OCI-LY7 (cell line): ENCODE measurements around the gene MILR1. TPM values are rescaled to one million over a fixed set of nuclear protein-coding genes. Genes with fewer than 3 reads are reported as not detected.

Source experiments
- BruUV-seq: library from RNA; stranded (reverse); fragments of 400-500 nt; replicated peaks from 2 replicates; lab custom pipeline; 2021; lab: Mats Ljungman, UMichigan
- CTCF ChIA-PET: fragments of 300-600 bp; sonication (Branson Sonifier 250); formaldehyde crosslinking; loops from one replicate; lab custom pipeline; 2022; ENCODE audit warnings: antibody characterized with exemption; ENCODE audit not compliant: unreplicated experiment; lab: Charles Lee
- POLR2A ChIA-PET: fragments of 300-600 bp; sonication (Branson Sonifier 250); formaldehyde crosslinking; loops from one replicate; lab custom pipeline; 2022; ENCODE audit warnings: antibody characterized with exemption; lab: Charles Lee
- DNase-seq: peaks from one replicate; pipeline ENCODE4 v3.0.0-alpha.2; 2015; ENCODE audit warnings: low spot score
- H2AFZ ChIP-seq: fragments of 200-600 bp; sonication (generic), shearing (Covaris generic); 2 replicates; pipeline ENCODE4 v1.6.1; 2014; ENCODE audit warnings: mild to moderate bottlenecking, antibody characterized with exemption, low read length, moderate library complexity
- H3K27ac ChIP-seq: fragments of 200-600 bp; sonication (generic); 2 replicates; pipeline ENCODE4 v1.5.1; 2014; ENCODE audit warnings: mixed run types, low read depth, mild to moderate bottlenecking, moderate library complexity, low read length, inconsistent platforms; ENCODE audit not compliant: poor library complexity, severe bottlenecking
- H3K36me3 ChIP-seq: fragments of 200-600 bp; sonication (generic); 2 replicates; pipeline ENCODE4 v1.6.1; 2014; ENCODE audit warnings: mild to moderate bottlenecking, antibody characterized with exemption, low read length, moderate library complexity, mixed read lengths; ENCODE audit not compliant: insufficient read depth
- H3K4me1 ChIP-seq: fragments of 200-600 bp; sonication (generic); 2 replicates; pipeline ENCODE4 v1.5.1; 2014; ENCODE audit warnings: mild to moderate bottlenecking, low read length; ENCODE audit not compliant: insufficient read depth, poor library complexity, severe bottlenecking
- H3K4me2 ChIP-seq: fragments of 200-600 bp; sonication (generic); 2 replicates; pipeline ENCODE4 v1.6.1; 2014; ENCODE audit warnings: mild to moderate bottlenecking, low read length
- H3K4me3 ChIP-seq: fragments of 200-600 bp; sonication (generic); 2 replicates; pipeline ENCODE4 v1.5.1; 2014; ENCODE audit warnings: mild to moderate bottlenecking, low read depth, low read length; ENCODE audit not compliant: poor library complexity, severe bottlenecking
- H3K79me2 ChIP-seq: fragments of 200-600 bp; sonication (generic); 2 replicates; pipeline ENCODE4 v1.6.1; 2016; ENCODE audit warnings: low read depth, mild to moderate bottlenecking, low read length, moderate library complexity, mixed read lengths; ENCODE audit not compliant: insufficient read depth
- H3K9me2 ChIP-seq: fragments of 200-600 bp; sonication (generic); 2 replicates; pipeline ENCODE4 v1.6.1; 2016; ENCODE audit warnings: mild to moderate bottlenecking, low read length, mixed read lengths; ENCODE audit not compliant: insufficient read depth
- H3K9me3 ChIP-seq: fragments of 200-600 bp; sonication (generic); 2 replicates; pipeline ENCODE4 v1.6.1; 2014; ENCODE audit warnings: mild to moderate bottlenecking, mixed run types, low read length, mixed read lengths
- H4K20me1 ChIP-seq: fragments of 200-600 bp; sonication (generic); 2 replicates; pipeline ENCODE4 v1.6.1; 2014; ENCODE audit warnings: mild to moderate bottlenecking, antibody characterized with exemption, low read length, moderate library complexity, mixed read lengths; ENCODE audit not compliant: insufficient read depth
- CTCF ChIP-seq: fragments of 200-600 bp; sonication (generic); conservative IDR thresholded peaks from 2 replicates; pipeline ENCODE4 v1.5.1; 2014; ENCODE audit warnings: mild to moderate bottlenecking, antibody characterized with exemption, low read length, moderate library complexity, mixed read lengths
- EZH2phosphoT487 ChIP-seq: fragments of 200-600 bp; sonication (generic); IDR thresholded peaks from 2 replicates; pipeline ENCODE4 v1.6.1; 2018; ENCODE audit warnings: low read depth, borderline replicate concordance, mild to moderate bottlenecking, mixed run types, antibody characterized with exemption, low read length, moderate library complexity, mixed read lengths
- intact Hi-C: fragments of 100-400 bp; cut with micrococcal nuclease; formaldehyde crosslinking; loops from one replicate; pipeline ENCODE4 v1.10.0; 2022; ENCODE audit not compliant: unreplicated experiment
- total RNA-seq, 2 experiments: library from RNA; depleted of rRNA in 1 of 2; stranded (reverse); fragments of >200 nt in 1 of 2; shearing (Covaris generic) in 1 of 2; gene quantifications; 2 replicates each; pipeline ENCODE4 v1.2.3, GENCODE V29; 2014 to 2022

Gene MILR1
- total RNA-seq, 2 experiments from 2014 or later: 68.7 to 101 TPM

GRCh38 chr17:64506201-64506575 lies 57.3 kb downstream of the MILR1 start, which contains the start of gene DDX5:
Gene DDX5 (minus strand): TSS chr17:64506289. CDS start chr17:64506119, 170 bp downstream.
- peaks cover 50% of the 10 kb centered on the region for H4K20me1 ChIP-seq
- H3K79me2 ChIP-seq: peaks cover 90% of the 10 kb centered on the region
- no peaks in the 10 kb centered on the region for H3K9me2 ChIP-seq
- H3K27ac ChIP-seq: peak within 1 kb of the TSS; percentile 90
- peak within 1 kb of the TSS; percentile 96 for H3K4me2 ChIP-seq
- peaks cover 79% of the 10 kb centered on the region for H3K36me3 ChIP-seq
- intact Hi-C loops: no loop called here
- peaks cover 40% of the 10 kb centered on the region for H3K4me1 ChIP-seq
- no TSS peak for BruUV-seq
- H3K9me3 ChIP-seq: no peaks in the 10 kb centered on the region
- ChIA-PET CTCF (interaction anchor here (0.6 to 0.7 kb wide), 2 partner anchors 283 to 490 kb away, joined by 4 to 6 read pairs; no protein-coding TSS in a partner anchor), POLR2A (interaction anchor here (0.6 to 2.3 kb wide), 10 partner anchors 9 to 771 kb away, joined by 3 to 17 read pairs (median 4); partner anchors contain the start of gene POLG2)
- TF ChIP-seq EZH2phosphoT487 (no peak), CTCF (no peak)
- H3K4me3 ChIP-seq: peak within 1 kb of the TSS; percentile 100
- peak within 1 kb of the TSS; percentile 71 for H2AFZ ChIP-seq
- DNase-seq: peak; percentile 97

GRCh38 chr17:64506576-64507412 lies 57.9 kb downstream of the MILR1 start, which contains the start of gene CEP95:
Gene CEP95 (plus strand): TSS chr17:64506977. CDS start chr17:64507098, 121 bp downstream.
- Histone ChIP-seq H4K20me1 (peaks cover 46% of the 10 kb centered on the region), H3K9me3 (no peaks in the 10 kb centered on the region), H2AFZ (peak within 1 kb of the TSS; percentile 71), H3K4me1 (peaks cover 34% of the 10 kb centered on the region), H3K27ac (peak within 1 kb of the TSS; percentile 90), H3K9me2 (no peaks in the 10 kb centered on the region), H3K36me3 (peaks cover 79% of the 10 kb centered on the region), H3K4me2 (peak within 1 kb of the TSS; percentile 96), H3K4me3 (peak within 1 kb of the TSS; percentile 100), H3K79me2 (peaks cover 84% of the 10 kb centered on the region)
- TF ChIP-seq CTCF (no peak), EZH2phosphoT487 (no peak)
- ChIA-PET CTCF (interaction anchor here (0.6 to 0.7 kb wide), 2 partner anchors 282 to 491 kb away, joined by 4 to 6 read pairs; no protein-coding TSS in a partner anchor), POLR2A (interaction anchor here (0.5 to 2.3 kb wide), 12 partner anchors 10 to 1628 kb away, joined by 3 to 11 read pairs (median 4); partner anchors contain the start of gene POLG2)
- intact Hi-C loops: no loop called here
- DNase-seq: peak; percentile 97
- BruUV-seq: no TSS peak
